Stimulated activated effector memory CD8-positive, alpha-beta T cell treated with anti-CD3 and anti-CD28 coated beads, Interleukin-12 subunit alpha, Interleukin-12 subunit beta, amount 100 ng/mL, for 72 hours (primary cell): ENCODE measurements around the gene AUTS2.

Source experiments
- ATAC-seq: fragments of 150-1000 bp; cut with Tn5 transposase; 2 replicates; pipeline ENCODE4 v1.10.0; 2021
- DNase-seq, 2 donors: peaks; one replicate each; pipeline ENCODE4 v3.0.0; 2021 to 2022; ENCODE audit warnings: low spot score in 2 of 2
- H3K27ac Mint-ChIP-seq: one replicate; pipeline ENCODE4 v1.8.0; 2022; ENCODE audit warnings: mild to moderate bottlenecking, mixed read lengths
- H3K36me3 Mint-ChIP-seq: one replicate; pipeline ENCODE4 v1.8.0; 2022; ENCODE audit warnings: mild to moderate bottlenecking, mixed read lengths
- H3K4me1 Mint-ChIP-seq: one replicate; pipeline ENCODE4 v1.8.0; 2022; ENCODE audit warnings: mixed read lengths
- H3K4me3 Mint-ChIP-seq: one replicate; pipeline ENCODE4 v1.8.0; 2022; ENCODE audit warnings: mild to moderate bottlenecking, mixed read lengths
- H3K9me3 Mint-ChIP-seq: one replicate; pipeline ENCODE4 v1.8.0; 2022; ENCODE audit warnings: mixed read lengths

The AUTS2 gene

DNA sequence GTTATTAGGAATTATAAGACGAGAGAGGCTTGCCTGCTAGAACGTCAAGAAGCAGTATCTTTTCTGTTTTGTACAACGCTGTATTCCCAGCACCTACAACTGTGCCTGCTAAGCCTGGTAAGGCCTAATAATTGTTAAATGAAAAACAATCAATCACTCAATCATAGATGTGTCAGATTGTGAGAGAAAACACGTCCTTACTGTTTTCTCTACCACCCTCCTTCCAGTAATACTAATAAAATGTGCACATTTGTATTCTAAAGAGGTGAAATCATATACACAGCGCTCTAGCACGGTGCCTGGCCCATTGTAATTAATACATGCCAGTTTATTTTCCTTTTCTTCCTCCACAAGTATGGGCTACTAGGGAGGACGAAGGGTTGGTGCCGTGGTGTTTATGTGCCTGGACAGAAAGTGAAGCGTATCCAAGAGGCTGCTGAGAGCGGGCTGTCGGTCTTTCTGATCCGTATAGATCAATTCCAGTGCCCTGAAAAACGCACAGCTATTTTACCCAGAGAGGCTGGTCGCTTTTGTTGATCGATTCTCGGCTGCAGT, 1.5 kb upstream of the AUTS2 start:
- no peaks in the 10 kb centered on the region for H3K9me3 Mint-ChIP-seq
- ATAC-seq, result no peak
- peaks cover 8% of the 10 kb centered on the region for H3K36me3 Mint-ChIP-seq
- DNase-seq, result no peak
- no peak overlapping the region for H3K4me3 Mint-ChIP-seq
- H3K4me1 Mint-ChIP-seq, result no peaks in the 10 kb centered on the region
- H3K27ac Mint-ChIP-seq, result no peak overlapping the region

DNA sequence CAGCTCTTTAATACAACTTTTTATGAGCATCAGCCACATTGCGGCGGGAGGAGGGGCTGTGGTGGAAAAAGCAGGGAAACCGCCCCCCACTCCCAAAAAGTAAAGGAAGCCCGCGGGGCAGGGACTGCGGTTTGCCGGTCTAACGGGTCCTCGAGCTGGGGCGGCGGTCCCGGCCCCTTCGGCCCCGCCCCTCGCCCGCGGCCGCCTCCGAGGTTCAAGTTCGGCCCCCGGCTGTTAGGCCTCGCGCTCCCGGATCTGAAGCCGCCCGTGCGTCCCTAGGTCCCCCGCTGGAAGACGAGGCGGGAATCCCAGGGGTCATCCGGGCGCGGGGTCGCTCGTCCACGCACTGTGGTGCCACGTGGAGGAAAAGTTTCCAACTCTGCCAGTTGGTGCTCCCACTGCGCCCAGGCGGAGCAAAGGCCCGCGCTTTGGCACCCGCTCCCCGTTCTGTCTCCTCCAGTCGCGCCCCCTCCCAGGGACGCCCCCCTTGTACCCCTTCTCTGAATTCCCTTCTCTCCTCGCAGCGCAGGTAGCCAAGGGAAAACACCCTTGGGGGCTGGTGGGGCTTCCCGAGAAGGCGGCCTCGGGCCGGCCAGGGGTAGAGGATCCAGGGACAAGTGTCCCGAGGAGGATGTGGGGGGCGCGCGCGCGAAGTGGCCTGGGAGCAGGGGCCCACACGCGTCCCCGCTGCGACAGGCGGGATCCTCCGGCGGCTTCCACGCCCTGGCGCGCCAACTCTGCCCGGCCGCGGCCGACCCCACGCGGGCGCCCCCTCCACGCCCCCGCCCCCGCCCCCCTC, 798 bp upstream of the AUTS2 start:
- DNase-seq (peak; percentile 12 to 52), ATAC-seq (peak; percentile 36)
- no peaks in the 10 kb centered on the region for H3K9me3 Mint-ChIP-seq
- peaks cover 8% of the 10 kb centered on the region for H3K36me3 Mint-ChIP-seq
- no peak overlapping the region for H3K27ac Mint-ChIP-seq
- H3K4me3 Mint-ChIP-seq, result no peak overlapping the region
- H3K4me1 Mint-ChIP-seq, result no peaks in the 10 kb centered on the region

DNA sequence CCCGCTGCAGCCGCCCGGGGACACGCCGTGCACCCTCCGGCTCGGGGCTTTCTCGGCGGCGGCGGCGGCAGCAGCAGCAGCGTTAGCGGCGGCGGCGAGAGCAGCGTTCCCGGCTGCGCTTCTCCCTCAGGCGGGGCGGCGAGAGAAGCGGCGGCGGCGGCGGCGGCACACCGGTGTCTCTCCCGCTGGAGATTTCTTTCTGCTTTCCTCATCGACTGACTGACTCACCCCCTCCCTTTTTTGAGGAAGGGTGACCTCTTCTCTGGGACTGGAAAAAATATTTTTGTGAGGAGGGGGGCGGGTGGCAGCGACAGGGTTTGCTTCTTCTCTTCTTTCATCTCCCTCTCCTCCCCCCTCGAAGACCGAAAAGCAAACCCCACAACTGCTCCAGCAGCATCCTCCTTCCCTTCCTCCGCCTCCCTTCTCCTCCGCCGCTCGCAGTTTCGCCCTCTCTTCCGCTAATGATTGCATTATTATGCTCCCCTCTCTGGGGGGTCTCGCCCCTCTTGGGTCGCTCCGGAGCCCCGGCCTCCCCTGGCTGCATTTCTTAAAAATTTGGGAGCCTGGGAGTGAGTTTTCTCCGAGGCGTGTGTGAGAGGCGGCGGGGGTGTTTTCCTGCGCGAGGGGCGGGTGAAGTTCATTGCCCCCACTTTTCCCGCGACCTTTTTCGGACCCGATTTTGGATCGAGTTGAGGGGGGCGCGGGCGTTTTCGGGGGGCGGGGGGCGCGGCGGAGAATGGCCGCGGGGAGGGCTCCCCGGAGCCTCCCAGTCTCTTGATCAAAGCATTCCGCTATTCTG, 411 bp downstream of the AUTS2 start:
- Mint-ChIP-seq H3K27ac (peak overlapping the region; percentile 74), H3K9me3 (no peaks in the 10 kb centered on the region), H3K4me1 (no peaks in the 10 kb centered on the region), H3K4me3 (no peak overlapping the region), H3K36me3 (peaks cover 8% of the 10 kb centered on the region)
- no peak for ATAC-seq
- no peak for DNase-seq

DNA sequence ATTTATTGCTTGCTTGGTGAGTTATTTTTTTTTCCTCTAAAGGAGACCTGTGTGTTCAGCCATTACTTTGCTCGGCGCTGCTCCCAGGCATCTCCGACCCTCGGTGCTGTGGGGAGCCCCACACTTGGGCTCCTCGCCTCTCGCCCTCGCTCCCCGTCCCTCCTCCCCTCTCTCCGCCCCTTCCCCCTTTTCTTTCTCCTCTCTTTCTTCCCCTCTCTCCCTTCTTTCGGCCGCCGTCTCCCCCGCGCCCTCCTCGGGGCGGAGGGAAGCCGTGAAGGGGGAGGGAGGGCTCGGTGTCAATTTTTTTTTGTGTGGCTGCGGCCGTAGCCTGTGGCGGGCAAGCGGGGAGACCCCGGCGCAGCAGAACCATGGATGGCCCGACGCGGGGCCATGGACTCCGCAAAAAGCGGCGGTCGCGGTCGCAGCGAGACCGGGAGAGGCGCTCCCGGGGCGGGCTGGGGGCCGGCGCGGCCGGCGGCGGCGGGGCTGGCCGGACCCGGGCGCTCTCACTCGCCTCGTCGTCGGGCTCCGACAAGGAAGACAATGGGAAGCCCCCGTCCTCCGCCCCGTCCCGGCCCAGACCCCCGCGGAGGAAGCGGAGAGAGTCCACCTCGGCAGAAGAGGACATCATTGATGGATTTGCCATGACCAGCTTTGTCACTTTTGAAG, 1.1 kb downstream of the AUTS2 start:
- Mint-ChIP-seq H3K36me3 (peaks cover 8% of the 10 kb centered on the region), H3K4me1 (no peaks in the 10 kb centered on the region), H3K4me3 (no peak overlapping the region), H3K9me3 (no peaks in the 10 kb centered on the region), H3K27ac (peak overlapping the region; percentile 74)
- DNase-seq, result no peak
- ATAC-seq, result no peak

DNA sequence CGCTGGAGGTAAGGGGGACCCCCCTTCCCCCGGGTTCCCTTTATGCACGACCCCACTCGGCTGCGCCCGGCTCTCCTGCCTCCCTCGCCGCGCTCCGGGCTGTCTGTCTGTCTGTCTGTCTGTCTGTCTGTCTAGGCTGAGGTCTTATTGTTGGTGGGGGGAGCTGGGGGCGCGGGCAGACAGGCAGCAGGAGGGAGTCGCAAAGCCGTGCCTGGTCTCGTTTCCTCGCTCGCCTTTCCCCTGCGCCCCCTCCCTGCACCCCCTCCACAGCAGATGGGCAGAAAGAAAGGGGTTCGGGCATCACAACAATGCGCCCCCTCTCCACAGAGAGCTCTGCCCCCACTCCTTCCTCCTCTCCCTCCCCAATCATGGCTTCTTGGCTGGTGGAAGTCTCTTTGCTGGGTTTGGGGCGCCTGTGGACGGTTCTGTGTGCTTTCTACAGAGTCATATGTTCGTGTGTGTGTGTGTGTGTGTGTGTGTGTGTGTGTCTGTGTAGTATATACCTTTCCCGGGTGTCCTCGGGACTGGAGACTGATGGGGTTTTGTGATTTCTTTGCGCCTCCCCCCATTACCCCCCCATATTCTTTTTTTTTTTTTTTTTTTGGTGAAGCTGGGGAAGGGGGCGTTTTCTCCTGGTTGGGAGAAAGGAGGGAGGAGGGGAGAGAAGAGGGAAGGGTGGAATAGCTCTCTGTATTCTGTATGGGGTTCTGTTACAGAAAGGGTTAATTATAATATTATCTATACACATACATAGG, 1.9 kb downstream of the AUTS2 start:
- H3K4me1 Mint-ChIP-seq, result no peaks in the 10 kb centered on the region
- no peak for ATAC-seq
- H3K36me3 Mint-ChIP-seq, result peaks cover 8% of the 10 kb centered on the region
- no peaks in the 10 kb centered on the region for H3K9me3 Mint-ChIP-seq
- H3K4me3 Mint-ChIP-seq, result no peak overlapping the region
- H3K27ac Mint-ChIP-seq, result peak overlapping the region; percentile 74
- peak; percentile 4 to 51 for DNase-seq

DNA sequence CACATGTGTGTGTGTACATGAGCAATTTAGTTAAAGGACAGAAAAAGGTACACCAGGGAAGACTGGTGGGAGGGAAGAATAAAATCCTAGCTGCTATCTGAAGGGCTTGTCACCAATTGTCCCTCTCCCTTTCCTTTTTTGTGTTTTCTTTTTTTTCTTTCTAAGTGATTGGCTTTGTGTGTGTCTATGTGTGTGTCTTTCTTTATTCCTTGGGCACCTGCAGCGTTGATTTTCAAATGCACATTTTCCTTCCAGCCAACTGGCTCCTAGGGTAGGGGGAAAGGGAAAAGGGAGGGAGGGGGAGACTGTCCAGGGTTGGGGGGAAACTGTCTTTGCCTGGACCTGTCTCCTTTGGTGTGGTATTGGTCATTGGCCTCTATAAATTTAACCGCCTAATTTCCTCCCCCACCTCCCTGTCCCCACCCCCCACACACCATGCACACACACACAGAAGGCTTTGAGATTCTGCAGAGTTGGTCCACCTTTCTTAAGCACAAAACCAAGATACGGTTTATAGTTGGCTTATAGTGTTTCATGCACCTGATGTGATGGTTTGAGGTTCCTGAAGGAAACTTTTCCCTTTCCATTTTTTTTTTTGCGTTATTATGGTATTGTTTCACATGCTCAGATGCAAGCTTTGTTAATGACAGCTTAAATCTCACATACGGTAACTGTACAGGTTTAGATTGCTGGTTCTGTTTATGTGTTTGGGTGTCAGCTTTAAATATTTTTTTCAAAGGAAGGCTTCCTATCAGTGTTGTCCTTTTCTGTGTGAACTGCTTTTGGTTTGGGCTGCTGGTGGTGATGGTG, 2.6 kb downstream of the AUTS2 start:
- no peak overlapping the region for H3K4me3 Mint-ChIP-seq
- ATAC-seq (no peak), DNase-seq (no peak)
- peaks cover 8% of the 10 kb centered on the region for H3K36me3 Mint-ChIP-seq
- no peaks in the 10 kb centered on the region for H3K4me1 Mint-ChIP-seq
- H3K9me3 Mint-ChIP-seq, result no peaks in the 10 kb centered on the region
- H3K27ac Mint-ChIP-seq, result no peak overlapping the region

DNA sequence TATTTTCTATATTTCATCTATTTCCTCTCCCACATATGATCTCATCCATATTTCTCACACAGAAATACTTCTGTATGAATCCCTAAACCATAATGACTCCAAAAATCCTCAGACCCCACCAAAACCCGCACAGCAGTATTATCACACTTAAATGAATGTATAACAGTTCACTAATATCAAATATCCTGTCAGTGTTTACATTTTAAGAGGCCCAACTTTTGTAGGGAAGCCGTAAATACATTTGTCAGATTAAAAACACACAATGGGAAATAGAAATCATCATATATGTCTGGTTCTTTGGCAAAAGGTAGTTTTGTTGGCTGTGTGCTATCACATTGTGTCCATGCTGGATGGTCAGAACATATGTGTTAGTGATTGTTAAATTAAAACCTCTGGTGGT, 4.2 kb downstream of the AUTS2 start:
- Mint-ChIP-seq H3K9me3 (no peaks in the 10 kb centered on the region), H3K4me3 (no peak overlapping the region), H3K4me1 (no peaks in the 10 kb centered on the region), H3K36me3 (peaks cover 8% of the 10 kb centered on the region), H3K27ac (no peak overlapping the region)
- ATAC-seq (no peak), DNase-seq (no peak)

DNA sequence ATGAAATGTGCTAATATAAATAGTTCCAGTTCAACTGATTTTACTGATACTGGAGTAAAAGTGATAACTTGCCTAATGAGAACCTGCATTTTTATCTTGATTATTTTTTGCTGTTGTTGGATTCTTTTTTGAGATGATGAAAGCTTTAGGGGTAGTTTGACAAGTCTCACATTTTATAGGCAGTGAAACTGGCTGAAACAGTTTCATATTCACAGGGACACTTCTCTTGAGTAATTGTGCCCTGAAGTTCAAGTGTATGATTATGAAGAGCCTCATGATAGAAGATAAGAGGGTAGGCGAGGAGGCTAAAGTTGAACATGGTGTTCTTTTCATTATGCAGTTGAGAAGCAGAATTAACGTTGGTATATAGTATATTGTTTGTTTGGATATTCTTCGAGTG, 5.1 kb downstream of the AUTS2 start:
- Mint-ChIP-seq H3K4me1 (no peaks in the 10 kb centered on the region), H3K27ac (no peak overlapping the region), H3K9me3 (no peaks in the 10 kb centered on the region), H3K36me3 (peaks cover 8% of the 10 kb centered on the region), H3K4me3 (no peak overlapping the region)
- ATAC-seq (peak; percentile 40), DNase-seq (no peak)

DNA sequence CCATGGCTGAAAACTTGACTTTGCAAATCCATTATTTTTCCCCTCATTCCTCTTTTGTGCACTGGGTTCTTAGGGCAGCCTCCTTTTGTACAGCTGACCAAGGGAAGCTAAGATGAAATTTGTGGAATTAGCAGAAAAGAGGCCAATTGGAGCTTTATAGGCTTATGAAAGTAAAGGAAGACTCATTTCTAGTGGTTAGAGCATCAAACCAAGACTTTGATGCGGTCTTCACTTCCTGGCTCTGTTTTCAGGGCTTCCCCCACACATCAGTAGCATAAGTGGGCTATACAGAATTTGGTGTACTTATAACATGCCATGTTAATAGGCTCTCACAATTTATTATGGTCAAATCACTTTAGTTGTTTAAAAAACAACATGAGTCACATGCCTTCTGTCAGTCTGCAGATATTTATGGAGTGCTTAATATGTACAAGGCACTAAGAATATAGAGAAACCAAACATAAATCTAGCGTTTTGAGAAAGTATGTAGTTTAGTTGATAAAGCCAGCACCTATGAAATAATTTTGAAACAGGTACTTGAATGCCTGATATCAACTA, 5.7 kb downstream of the AUTS2 start:
- Mint-ChIP-seq H3K9me3 (no peaks in the 10 kb centered on the region), H3K36me3 (peaks cover 6% of the 10 kb centered on the region), H3K4me1 (no peaks in the 10 kb centered on the region), H3K27ac (no peak overlapping the region), H3K4me3 (no peak overlapping the region)
- ATAC-seq (peak; percentile 97), DNase-seq (peak in 1 of 2 donors; percentile 6)

DNA sequence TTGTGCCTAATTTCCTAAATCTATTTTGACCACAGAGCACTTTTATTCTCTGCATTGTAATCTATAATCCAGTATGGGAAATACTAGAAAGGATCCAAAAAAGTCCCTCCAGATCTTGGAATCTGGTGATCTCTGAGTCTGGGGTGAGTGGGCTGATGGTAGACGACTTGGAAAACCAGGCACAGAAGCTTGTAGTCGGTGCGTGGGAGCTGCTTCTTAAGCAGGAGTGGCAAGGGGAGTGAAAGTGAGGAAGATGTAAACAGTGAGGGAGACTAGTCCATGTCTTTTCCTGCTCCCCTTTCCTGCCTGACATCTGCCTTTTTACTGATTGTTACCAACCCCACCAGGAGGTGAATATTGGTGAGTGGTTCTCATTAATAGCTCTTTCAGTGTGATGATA, 6.8 kb downstream of the AUTS2 start:
- no peaks in the 10 kb centered on the region for H3K9me3 Mint-ChIP-seq
- H3K27ac Mint-ChIP-seq, result no peak overlapping the region
- no peaks in the 10 kb centered on the region for H3K4me1 Mint-ChIP-seq
- ATAC-seq (no peak), DNase-seq (no peak)
- no peaks in the 10 kb centered on the region for H3K36me3 Mint-ChIP-seq
- H3K4me3 Mint-ChIP-seq, result no peak overlapping the region

DNA sequence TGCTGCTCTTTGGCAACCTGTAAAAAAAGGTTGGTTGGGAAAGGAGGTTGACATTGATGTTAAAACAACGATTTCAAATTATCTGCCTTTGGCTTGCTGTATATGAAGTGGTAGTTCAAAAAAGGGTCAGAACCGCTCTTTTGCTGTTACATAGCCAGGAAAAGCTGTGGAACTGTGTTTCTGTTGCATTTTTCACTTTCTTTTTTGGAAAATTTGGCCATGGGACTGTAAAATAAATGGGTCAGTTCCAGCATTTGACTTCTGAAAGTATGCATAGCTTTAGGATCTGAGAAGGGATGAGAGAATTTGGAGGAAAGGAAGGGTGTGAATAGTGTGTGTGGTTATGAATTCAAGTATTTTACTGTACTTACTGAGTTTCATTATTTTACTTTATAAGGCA, 7.3 kb downstream of the AUTS2 start:
- H3K27ac Mint-ChIP-seq, result no peak overlapping the region
- no peaks in the 10 kb centered on the region for H3K36me3 Mint-ChIP-seq
- no peaks in the 10 kb centered on the region for H3K4me1 Mint-ChIP-seq
- no peak for DNase-seq
- H3K4me3 Mint-ChIP-seq, result no peak overlapping the region
- no peak for ATAC-seq
- H3K9me3 Mint-ChIP-seq, result no peaks in the 10 kb centered on the region

DNA sequence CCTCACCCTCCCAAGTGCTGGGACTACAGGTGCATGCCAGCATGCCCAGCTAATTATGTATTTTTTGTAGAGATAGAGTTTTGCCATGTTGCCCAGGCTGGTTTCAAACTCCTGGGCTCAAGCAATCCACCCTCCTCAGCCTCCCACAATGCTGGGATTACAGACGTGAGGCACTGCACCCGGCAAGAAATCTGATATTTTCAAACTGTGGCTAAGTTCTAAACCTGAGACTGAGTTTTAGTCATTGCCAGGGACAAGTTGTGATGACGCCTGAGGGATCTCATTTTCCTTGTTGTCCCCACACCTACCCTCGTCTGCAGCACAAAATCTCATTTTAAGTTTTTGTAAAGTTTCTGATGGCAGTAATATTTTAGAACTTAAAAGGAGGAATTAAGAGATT, 9.8 kb downstream of the AUTS2 start:
- H3K4me1 Mint-ChIP-seq, result no peaks in the 10 kb centered on the region
- H3K27ac Mint-ChIP-seq, result no peak overlapping the region
- no peaks in the 10 kb centered on the region for H3K36me3 Mint-ChIP-seq
- H3K9me3 Mint-ChIP-seq, result no peaks in the 10 kb centered on the region
- no peak for ATAC-seq
- DNase-seq, result no peak
- H3K4me3 Mint-ChIP-seq, result no peak overlapping the region

DNA sequence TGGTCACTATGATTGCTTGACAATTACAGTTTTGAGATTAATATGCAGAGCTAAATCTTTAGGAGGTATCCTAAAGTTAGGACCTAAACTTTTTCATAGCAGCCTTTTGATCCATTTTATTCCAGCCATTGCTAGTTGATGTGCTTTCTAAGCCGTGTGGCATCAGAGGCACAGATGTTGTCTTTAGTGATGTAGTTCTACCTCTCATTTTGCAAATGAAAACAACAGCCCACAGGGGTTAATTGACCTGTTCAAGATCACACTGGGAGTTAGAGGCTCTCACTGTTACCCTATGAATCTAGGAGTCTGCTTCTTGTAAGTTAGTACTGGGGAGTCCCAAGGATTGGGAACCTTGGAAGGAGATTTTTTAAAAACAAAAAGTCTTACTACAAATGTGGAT, 10.6 kb downstream of the AUTS2 start:
- no peaks in the 10 kb centered on the region for H3K9me3 Mint-ChIP-seq
- no peak for ATAC-seq
- no peak overlapping the region for H3K4me3 Mint-ChIP-seq
- H3K4me1 Mint-ChIP-seq, result no peaks in the 10 kb centered on the region
- no peak overlapping the region for H3K27ac Mint-ChIP-seq
- H3K36me3 Mint-ChIP-seq, result no peaks in the 10 kb centered on the region
- no peak for DNase-seq
